ENCODE measurements around the gene GCSH. TPM values are rescaled to one million over a fixed set of nuclear protein-coding genes. Genes with fewer than 3 reads are reported as not detected.
A peak's percentile ranks its signal among the peaks of the same experiment; 100 is the strongest.

Gene GCSH
- total and polyA plus RNA-seq, 2 experiments from 2014 or later, result 15.8 to 78.9 TPM

DNA sequence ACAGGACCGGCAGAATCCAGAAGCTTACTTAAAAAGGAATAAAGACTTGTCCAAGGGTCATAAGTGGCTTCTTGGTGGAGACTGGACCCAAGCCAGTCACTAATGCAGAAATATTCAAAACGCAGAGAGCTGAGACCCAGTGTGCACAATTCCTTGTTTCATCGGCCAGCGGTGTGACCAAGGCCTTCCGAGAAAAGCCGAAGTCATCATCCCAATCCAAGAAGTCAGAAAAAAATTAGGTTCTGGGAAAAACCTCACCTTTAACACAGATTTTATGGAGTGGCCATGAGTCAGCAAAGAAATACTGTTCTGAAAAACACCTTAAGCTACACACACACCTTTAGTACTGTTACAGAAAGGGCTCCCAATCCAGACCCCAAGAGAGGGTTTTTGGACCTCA, 1.0 kb upstream of the GCSH start:
- H3K9me3 ChIP-seq (ENCODE audit: low read depth), result no peaks in the 10 kb centered on the region
- no peak overlapping the region for H3K4me3 ChIP-seq
- H3K27me3 ChIP-seq, result no peaks in the 10 kb centered on the region
- H3K36me3 ChIP-seq, result no peaks in the 10 kb centered on the region
- no peak overlapping the region for H3K27ac ChIP-seq
- no peak for DNase-seq (ENCODE audit: low read depth in 1 of 2, low spot score in 1 of 2)
- no peaks in the 10 kb centered on the region for H3K4me1 ChIP-seq (ENCODE audit: low read depth)
- TF ChIP-seq, protein P1, sequence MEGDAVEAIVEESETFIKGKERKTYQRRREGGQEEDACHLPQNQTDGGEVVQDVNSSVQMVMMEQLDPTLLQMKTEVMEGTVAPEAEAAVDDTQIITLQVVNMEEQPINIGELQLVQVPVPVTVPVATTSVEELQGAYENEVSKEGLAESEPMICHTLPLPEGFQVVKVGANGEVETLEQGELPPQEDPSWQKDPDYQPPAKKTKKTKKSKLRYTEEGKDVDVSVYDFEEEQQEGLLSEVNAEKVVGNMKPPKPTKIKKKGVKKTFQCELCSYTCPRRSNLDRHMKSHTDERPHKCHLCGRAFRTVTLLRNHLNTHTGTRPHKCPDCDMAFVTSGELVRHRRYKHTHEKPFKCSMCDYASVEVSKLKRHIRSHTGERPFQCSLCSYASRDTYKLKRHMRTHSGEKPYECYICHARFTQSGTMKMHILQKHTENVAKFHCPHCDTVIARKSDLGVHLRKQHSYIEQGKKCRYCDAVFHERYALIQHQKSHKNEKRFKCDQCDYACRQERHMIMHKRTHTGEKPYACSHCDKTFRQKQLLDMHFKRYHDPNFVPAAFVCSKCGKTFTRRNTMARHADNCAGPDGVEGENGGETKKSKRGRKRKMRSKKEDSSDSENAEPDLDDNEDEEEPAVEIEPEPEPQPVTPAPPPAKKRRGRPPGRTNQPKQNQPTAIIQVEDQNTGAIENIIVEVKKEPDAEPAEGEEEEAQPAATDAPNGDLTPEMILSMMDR (IDR thresholded peaks at IDR 0.05; ENCODE audit: low read depth, low read length), result no peak

DNA sequence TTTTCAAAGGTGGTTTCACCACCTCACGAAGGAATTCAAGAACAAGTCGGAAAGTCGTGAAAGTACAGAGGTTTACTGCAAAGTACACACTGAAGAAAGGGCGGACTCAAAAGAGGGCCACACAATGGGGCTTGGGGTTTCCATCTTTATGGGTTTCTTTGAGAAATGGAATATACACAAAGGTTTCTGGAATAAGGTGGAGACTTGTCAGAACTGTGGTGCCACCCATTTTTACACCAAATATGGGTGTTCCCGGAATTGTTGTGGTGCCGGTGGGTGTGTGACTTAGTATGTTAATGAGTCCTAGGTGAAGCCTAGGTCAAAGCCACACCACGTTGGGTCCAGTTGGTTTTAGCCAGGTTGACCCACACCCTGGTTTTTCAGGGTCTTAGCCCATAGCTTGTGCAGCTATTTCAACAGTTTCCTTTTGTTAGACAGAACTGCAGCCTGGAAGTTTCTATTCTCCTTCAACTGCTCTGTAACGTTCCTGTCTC, 567 bp upstream of the GCSH start:
- H3K9me3 ChIP-seq (ENCODE audit: low read depth), result no peaks in the 10 kb centered on the region
- no peaks in the 10 kb centered on the region for H3K27me3 ChIP-seq
- TF ChIP-seq, protein P1 (IDR thresholded peaks at IDR 0.05; ENCODE audit: low read depth, low read length), result no peak
- no peaks in the 10 kb centered on the region for H3K36me3 ChIP-seq
- H3K4me1 ChIP-seq (ENCODE audit: low read depth), result no peaks in the 10 kb centered on the region
- no peak overlapping the region for H3K4me3 ChIP-seq
- H3K27ac ChIP-seq, result no peak overlapping the region
- no peak for DNase-seq (ENCODE audit: low read depth in 1 of 2, low spot score in 1 of 2)

DNA sequence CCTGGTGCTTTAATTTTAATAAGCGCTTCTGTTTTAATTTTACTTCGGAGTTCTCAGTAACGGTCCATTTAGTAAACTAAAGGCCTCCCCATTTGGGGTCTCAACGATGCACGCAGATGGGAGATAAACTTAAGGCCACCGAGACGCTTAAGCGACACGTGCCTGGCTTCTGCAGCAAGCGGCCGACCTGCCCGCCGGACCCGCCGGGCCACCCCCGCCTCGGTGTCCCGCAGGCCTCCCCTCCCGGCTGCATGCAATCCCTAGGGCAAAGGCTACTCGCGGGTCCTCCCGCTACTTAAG, 592 bp downstream of the GCSH start:
- no peak for DNase-seq (ENCODE audit: low read depth in 1 of 2, low spot score in 1 of 2)
- peak overlapping the region; percentile 69 for H3K27ac ChIP-seq
- peak overlapping the region; percentile 73 for H3K4me3 ChIP-seq
- TF ChIP-seq, protein P1 (IDR thresholded peaks at IDR 0.05; ENCODE audit: low read depth, low read length), result no peak
- no peaks in the 10 kb centered on the region for H3K36me3 ChIP-seq
- no peaks in the 10 kb centered on the region for H3K9me3 ChIP-seq (ENCODE audit: low read depth)
- H3K27me3 ChIP-seq, result no peaks in the 10 kb centered on the region
- H3K4me1 ChIP-seq (ENCODE audit: low read depth), result no peaks in the 10 kb centered on the region

DNA sequence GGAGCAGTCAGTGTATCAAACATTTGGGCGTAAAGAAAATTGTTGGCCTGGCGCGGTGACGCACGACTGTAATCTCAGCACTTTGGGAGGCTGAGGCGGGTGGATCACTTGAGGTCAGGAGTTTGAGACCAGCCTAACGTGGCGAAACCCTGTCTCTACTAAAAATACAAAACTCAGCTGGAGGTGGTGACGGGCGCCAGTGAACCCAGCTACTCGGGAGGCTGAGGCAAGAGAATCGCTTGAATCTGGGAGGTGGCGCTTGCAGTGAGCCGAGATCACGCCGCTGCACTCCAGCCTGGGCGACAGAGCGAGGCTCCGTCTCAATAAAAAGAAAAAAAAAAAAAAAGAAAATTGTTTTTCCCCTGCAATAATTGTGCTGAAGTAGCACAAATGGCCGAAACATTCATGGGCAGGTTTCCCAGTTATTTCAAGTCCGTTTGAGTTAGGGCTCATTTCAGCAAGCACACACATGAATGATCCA, 1.4 kb downstream of the GCSH start:
- no peaks in the 10 kb centered on the region for H3K9me3 ChIP-seq (ENCODE audit: low read depth)
- no peaks in the 10 kb centered on the region for H3K36me3 ChIP-seq
- DNase-seq (ENCODE audit: low read depth in 1 of 2, low spot score in 1 of 2), result peak in 1 of 2 donors; percentile 47
- TF ChIP-seq, protein P1 (IDR thresholded peaks at IDR 0.05; ENCODE audit: low read depth, low read length), result no peak
- H3K27me3 ChIP-seq, result no peaks in the 10 kb centered on the region
- H3K4me1 ChIP-seq (ENCODE audit: low read depth), result no peaks in the 10 kb centered on the region
- peak overlapping the region; percentile 73 for H3K4me3 ChIP-seq
- H3K27ac ChIP-seq, result no peak overlapping the region

DNA sequence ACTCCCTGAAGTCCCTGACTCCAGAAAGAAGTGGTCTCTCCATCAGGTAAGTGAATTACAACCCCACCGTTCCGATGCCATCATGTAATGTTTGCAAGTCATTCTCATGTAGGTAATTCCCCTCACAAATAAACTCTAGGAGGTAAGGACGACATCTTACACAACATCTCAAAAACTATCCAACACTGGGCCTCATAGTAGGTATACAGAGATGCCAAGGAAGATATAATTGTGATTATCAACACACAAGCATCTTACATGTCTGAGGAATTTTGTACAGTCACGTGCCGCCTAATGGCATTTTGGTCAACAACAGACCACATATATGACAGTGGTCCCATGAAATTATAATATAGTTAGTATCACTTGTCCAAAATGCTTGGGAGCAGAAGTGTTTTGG, 7.4 kb downstream of the GCSH start:
- DNase-seq (ENCODE audit: low read depth in 1 of 2, low spot score in 1 of 2), result no peak
- no peaks in the 10 kb centered on the region for H3K4me1 ChIP-seq (ENCODE audit: low read depth)
- no peaks in the 10 kb centered on the region for H3K9me3 ChIP-seq (ENCODE audit: low read depth)
- H3K4me3 ChIP-seq, result no peak overlapping the region
- TF ChIP-seq, protein P1 (IDR thresholded peaks at IDR 0.05; ENCODE audit: low read depth, low read length), result no peak
- no peaks in the 10 kb centered on the region for H3K27me3 ChIP-seq
- no peaks in the 10 kb centered on the region for H3K36me3 ChIP-seq
- H3K27ac ChIP-seq, result no peak overlapping the region

DNA sequence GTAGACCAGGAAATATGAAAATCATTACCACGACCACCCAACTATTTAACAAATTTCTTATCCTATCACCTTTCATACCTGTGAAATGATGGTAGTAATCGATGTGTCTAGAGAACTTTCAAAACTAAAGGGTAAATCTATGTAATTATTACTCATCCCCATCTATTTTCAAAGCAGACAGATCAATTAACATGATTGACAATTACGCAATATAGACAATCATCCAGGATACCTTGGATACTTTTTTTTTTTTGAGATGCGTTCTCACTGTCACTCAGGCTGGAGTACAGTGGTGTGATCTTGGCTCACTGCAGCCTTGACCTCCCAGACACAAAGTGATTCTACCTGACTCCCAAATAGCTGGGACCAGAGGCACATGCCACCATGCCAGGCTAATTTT, 15.2 kb downstream of the GCSH start:
- H3K4me3 ChIP-seq, result no peak overlapping the region
- no peaks in the 10 kb centered on the region for H3K9me3 ChIP-seq (ENCODE audit: low read depth)
- no peak overlapping the region for H3K27ac ChIP-seq
- H3K36me3 ChIP-seq, result no peaks in the 10 kb centered on the region
- H3K27me3 ChIP-seq, result no peaks in the 10 kb centered on the region
- H3K4me1 ChIP-seq (ENCODE audit: low read depth), result no peaks in the 10 kb centered on the region
- TF ChIP-seq, protein P1 (IDR thresholded peaks at IDR 0.05; ENCODE audit: low read depth, low read length), result no peak
- no peak for DNase-seq (ENCODE audit: low read depth in 1 of 2, low spot score in 1 of 2)
